ENCODE results near the gene CASZ1. TPM values are rescaled to one million over a fixed set of nuclear protein-coding genes. Genes with fewer than 3 reads are reported as not detected.

The CASZ1 gene
- total RNA-seq, 1 experiment from 2014 or later = 27.8 TPM

- H3K27me3 ChIP-seq (ENCODE audit: control insufficient read depth, insufficient read depth, low read length) = no peaks in the 10 kb centered on the region
- CTCF ChIA-PET = no interaction called here
- TF ChIP-seq, protein P1, sequence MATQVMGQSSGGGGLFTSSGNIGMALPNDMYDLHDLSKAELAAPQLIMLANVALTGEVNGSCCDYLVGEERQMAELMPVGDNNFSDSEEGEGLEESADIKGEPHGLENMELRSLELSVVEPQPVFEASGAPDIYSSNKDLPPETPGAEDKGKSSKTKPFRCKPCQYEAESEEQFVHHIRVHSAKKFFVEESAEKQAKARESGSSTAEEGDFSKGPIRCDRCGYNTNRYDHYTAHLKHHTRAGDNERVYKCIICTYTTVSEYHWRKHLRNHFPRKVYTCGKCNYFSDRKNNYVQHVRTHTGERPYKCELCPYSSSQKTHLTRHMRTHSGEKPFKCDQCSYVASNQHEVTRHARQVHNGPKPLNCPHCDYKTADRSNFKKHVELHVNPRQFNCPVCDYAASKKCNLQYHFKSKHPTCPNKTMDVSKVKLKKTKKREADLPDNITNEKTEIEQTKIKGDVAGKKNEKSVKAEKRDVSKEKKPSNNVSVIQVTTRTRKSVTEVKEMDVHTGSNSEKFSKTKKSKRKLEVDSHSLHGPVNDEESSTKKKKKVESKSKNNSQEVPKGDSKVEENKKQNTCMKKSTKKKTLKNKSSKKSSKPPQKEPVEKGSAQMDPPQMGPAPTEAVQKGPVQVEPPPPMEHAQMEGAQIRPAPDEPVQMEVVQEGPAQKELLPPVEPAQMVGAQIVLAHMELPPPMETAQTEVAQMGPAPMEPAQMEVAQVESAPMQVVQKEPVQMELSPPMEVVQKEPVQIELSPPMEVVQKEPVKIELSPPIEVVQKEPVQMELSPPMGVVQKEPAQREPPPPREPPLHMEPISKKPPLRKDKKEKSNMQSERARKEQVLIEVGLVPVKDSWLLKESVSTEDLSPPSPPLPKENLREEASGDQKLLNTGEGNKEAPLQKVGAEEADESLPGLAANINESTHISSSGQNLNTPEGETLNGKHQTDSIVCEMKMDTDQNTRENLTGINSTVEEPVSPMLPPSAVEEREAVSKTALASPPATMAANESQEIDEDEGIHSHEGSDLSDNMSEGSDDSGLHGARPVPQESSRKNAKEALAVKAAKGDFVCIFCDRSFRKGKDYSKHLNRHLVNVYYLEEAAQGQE (IDR thresholded peaks at IDR 0.05; ENCODE audit: insufficient read depth in 1 of 2, low read depth in 2 of 2, low read length in 1 of 2) = no peak
- no peak for TF ChIP-seq TCF7L2 (IDR thresholded peaks at IDR 0.05; ENCODE audit: low read depth, low read length)
- TF ChIP-seq POLR2AphosphoS5 (IDR thresholded peaks at IDR 0.05; ENCODE audit: low read depth, low read length) = no peak
- no peak for TF ChIP-seq SIN3A (IDR thresholded peaks at IDR 0.05; ENCODE audit: borderline replicate concordance, insufficient read depth, low read depth, low read length)
- TF ChIP-seq CTCF (IDR thresholded peaks at IDR 0.05) = no peak
- H3K4me1 ChIP-seq (ENCODE audit: control insufficient read depth, insufficient read depth, low read length) = peaks cover 14% of the 10 kb centered on the region
- H3K4me3 ChIP-seq (ENCODE audit: low read depth in 2 of 2, low read length in 2 of 2) = no peak overlapping the region
- no peaks in the 10 kb centered on the region; the same call in 1 of the 2 replicates for H3K36me3 ChIP-seq (ENCODE audit: control insufficient read depth, insufficient read depth, low read length)
- POLR2A ChIA-PET = no interaction called here
- in situ Hi-C loops (cut with HindIII; ENCODE audit: low pct_unique_long_range_greater_than_20kb, low sequenced_read_pairs) (no loop called here), intact Hi-C loops (cut with micrococcal nuclease; ENCODE audit: unreplicated experiment) (no loop called here)
- BruUV-seq (replicated peaks) = no TSS peak
- H3K9me3 ChIP-seq (ENCODE audit: control insufficient read depth, insufficient read depth, low read depth, low read length) = no peaks in the 10 kb centered on the region
- no peak for ATAC-seq
- H3K27ac ChIP-seq (ENCODE audit: low read length) = no peak overlapping the region
- no peak for DNase-seq (ENCODE audit: low read depth, low spot score)
Measured at GRCh38 chr1:10734962-10735544, 61.4 kb downstream of the CASZ1 start.

DNA sequence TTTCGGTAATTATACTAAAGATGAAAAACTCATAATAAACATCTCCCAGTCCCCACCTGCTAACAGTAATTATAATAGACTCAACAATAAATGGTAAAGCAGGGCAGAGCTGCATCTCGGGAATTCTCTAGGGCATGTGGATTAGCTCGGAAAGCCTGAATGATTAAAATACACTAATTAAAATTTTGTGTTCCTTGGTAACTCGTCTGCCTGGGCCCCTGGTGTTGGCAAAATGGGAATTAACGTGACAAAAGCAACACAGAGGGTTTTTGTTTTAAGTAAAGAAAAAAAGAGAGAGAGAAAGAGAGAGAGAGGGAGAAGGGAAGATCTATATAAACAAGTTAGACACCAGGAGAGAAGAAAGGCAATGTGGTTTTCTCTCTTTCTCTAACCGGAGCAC, 62.1 kb downstream of the CASZ1 start:
- intact Hi-C loops (cut with micrococcal nuclease; ENCODE audit: unreplicated experiment) = no loop called here
- TF ChIP-seq CTCF (IDR thresholded peaks at IDR 0.05) = no peak
- TF ChIP-seq, protein P1 (IDR thresholded peaks at IDR 0.05; ENCODE audit: insufficient read depth in 1 of 2, low read depth in 2 of 2, low read length in 1 of 2) = no peak
- TF ChIP-seq SIN3A (IDR thresholded peaks at IDR 0.05; ENCODE audit: borderline replicate concordance, insufficient read depth, low read depth, low read length) = no peak
- TF ChIP-seq POLR2AphosphoS5 (IDR thresholded peaks at IDR 0.05; ENCODE audit: low read depth, low read length) = no peak
- TF ChIP-seq TCF7L2 (IDR thresholded peaks at IDR 0.05; ENCODE audit: low read depth, low read length) = no peak
- POLR2A ChIA-PET = no interaction called here
- no peaks in the 10 kb centered on the region for H3K9me3 ChIP-seq (ENCODE audit: control insufficient read depth, insufficient read depth, low read depth, low read length)
- no peaks in the 10 kb centered on the region; the same call in 1 of the 2 replicates for H3K36me3 ChIP-seq (ENCODE audit: control insufficient read depth, insufficient read depth, low read length)
- no peak overlapping the region for H3K27ac ChIP-seq (ENCODE audit: low read length)
- no peaks in the 10 kb centered on the region for H3K27me3 ChIP-seq (ENCODE audit: control insufficient read depth, insufficient read depth, low read length)
- no TSS peak for BruUV-seq (replicated peaks)
- CTCF ChIA-PET = no interaction called here
- H3K4me1 ChIP-seq (ENCODE audit: control insufficient read depth, insufficient read depth, low read length) = peaks cover 14% of the 10 kb centered on the region
- ATAC-seq (no peak), DNase-seq (ENCODE audit: low read depth, low spot score) (no peak)
- no peak overlapping the region for H3K4me3 ChIP-seq (ENCODE audit: low read depth in 2 of 2, low read length in 2 of 2)
- in situ Hi-C loops (cut with HindIII; ENCODE audit: low pct_unique_long_range_greater_than_20kb, low sequenced_read_pairs) = no loop called here

Data from Panc1 (cell line).